GM12891 (cell line): ENCODE results near the gene ZC3H7A.

Experiments
- DNase-seq: peaks from one replicate; pipeline ENCODE4 v3.0.0; 2011; ENCODE audit warnings: low spot score; ENCODE audit not compliant: insufficient read length
- FAIRE-seq: peaks from 2 replicates; lab custom pipeline; 2011; peaks lifted over from hg19 to GRCh38; lab: Jason Lieb, UNC
- PAX5 ChIP-seq: IDR thresholded peaks from 2 replicates; pipeline ENCODE4 v1.6.1; 2011; ENCODE audit warnings: low read length, moderate library complexity, mild to moderate bottlenecking; ENCODE audit not compliant: insufficient read depth, severe bottlenecking
- POLR2A ChIP-seq: IDR thresholded peaks from 2 replicates; pipeline ENCODE4 v1.6.1; 2011; ENCODE audit warnings: low read depth, low read length, control low read depth
- POLR2AphosphoS5 ChIP-seq: IDR thresholded peaks from 2 replicates; pipeline ENCODE4 v1.6.1; 2011; ENCODE audit warnings: low read depth, low read length, control low read depth
- POU2F2 ChIP-seq: IDR thresholded peaks from 2 replicates; pipeline ENCODE4 v1.6.1; 2011; ENCODE audit warnings: low read depth, mild to moderate bottlenecking, control low read depth, low read length, moderate library complexity
- SPI1 ChIP-seq: IDR thresholded peaks from 2 replicates; pipeline ENCODE4 v1.6.1; 2011; ENCODE audit warnings: low read depth, low read length, control low read depth
- TAF1 ChIP-seq: IDR thresholded peaks from 2 replicates; pipeline ENCODE4 v1.6.1; 2011; ENCODE audit warnings: low read depth, low read length, control low read depth

The ZC3H7A gene

GRCh38 chr16:11729787-11730186, 67.3 kb downstream of the ZC3H7A start:
- TF ChIP-seq SPI1 (no peak), POLR2AphosphoS5 (no peak), PAX5 (no peak), POLR2A (no peak), POU2F2 (no peak), TAF1 (no peak)
- FAIRE-seq (no peak), DNase-seq (no peak)

GRCh38 chr16:11727796-11728543, 69.1 kb downstream of the ZC3H7A start:
- TF ChIP-seq TAF1 = no peak
- TF ChIP-seq SPI1 = peak; percentile 51; the same call in 1 of the 2 replicates
- no peak for TF ChIP-seq POLR2A
- DNase-seq = no peak
- FAIRE-seq = no peak

- DNase-seq (no peak), FAIRE-seq (no peak)
- TF ChIP-seq PAX5 (no peak), POU2F2 (no peak), TAF1 (no peak), POLR2AphosphoS5 (no peak), POLR2A (no peak), SPI1 (no peak)
Measured at GRCh38 chr16:11726008-11726407, 71.0 kb downstream of the ZC3H7A start.

- DNase-seq (no peak), FAIRE-seq (no peak)
- no peak for TF ChIP-seq POLR2AphosphoS5
- TF ChIP-seq SPI1 = no peak
- no peak for TF ChIP-seq PAX5
- no peak for TF ChIP-seq POLR2A
- no peak for TF ChIP-seq TAF1
- no peak for TF ChIP-seq POU2F2
Measured at GRCh38 chr16:11725457-11725856, 71.6 kb downstream of the ZC3H7A start.

- TF ChIP-seq POLR2AphosphoS5 (no peak), POU2F2 (no peak), TAF1 (no peak), SPI1 (no peak), POLR2A (no peak), PAX5 (no peak)
- DNase-seq (no peak), FAIRE-seq (no peak)
Measured at GRCh38 chr16:11722468-11722808, 74.6 kb downstream of the ZC3H7A start.

GRCh38 chr16:11721781-11722467, 75.1 kb downstream of the ZC3H7A start:
- TF ChIP-seq TAF1 (no peak), PAX5 (no peak), POU2F2 (no peak), SPI1 (no peak)
- DNase-seq (no peak), FAIRE-seq (no peak)

GRCh38 chr16:11719762-11720161, 77.3 kb downstream of the ZC3H7A start:
- no peak for FAIRE-seq
- TF ChIP-seq POLR2A (no peak), POU2F2 (no peak), POLR2AphosphoS5 (no peak), TAF1 (no peak), SPI1 (no peak), PAX5 (no peak)

GRCh38 chr16:11719171-11719570, 77.9 kb downstream of the ZC3H7A start:
- no peak for TF ChIP-seq PAX5
- TF ChIP-seq POLR2A = no peak
- TF ChIP-seq TAF1 = no peak
- no peak for TF ChIP-seq POLR2AphosphoS5
- FAIRE-seq (no peak), DNase-seq (no peak)

More at GRCh38 chr16:11719762-11720161, 77.3 kb downstream of the ZC3H7A start:
- DNase-seq = no peak

- no peak for DNase-seq
- no peak for TF ChIP-seq POLR2AphosphoS5
- no peak for TF ChIP-seq SPI1
- no peak for TF ChIP-seq POU2F2
- no peak for TF ChIP-seq PAX5
- no peak for TF ChIP-seq POLR2A
- TF ChIP-seq TAF1 = no peak
- FAIRE-seq = no peak
Measured at GRCh38 chr16:11717811-11718210, 79.2 kb downstream of the ZC3H7A start.
